GM18511 (cell line): ENCODE results near the gene TMEM208.

ENCODE experiments used
- ATAC-seq: cut with Tn5 transposase; IDR thresholded peaks from one replicate; pipeline ENCODE4 v1.9.1; 2021; ENCODE audit warnings: mild to moderate bottlenecking, moderate library complexity; ENCODE audit not compliant: unreplicated experiment

The TMEM208 gene

GRCh38 chr16:67191411-67191994 lies 35.4 kb upstream of the TMEM208 start:
- ATAC-seq, result peak; percentile 5

DNA sequence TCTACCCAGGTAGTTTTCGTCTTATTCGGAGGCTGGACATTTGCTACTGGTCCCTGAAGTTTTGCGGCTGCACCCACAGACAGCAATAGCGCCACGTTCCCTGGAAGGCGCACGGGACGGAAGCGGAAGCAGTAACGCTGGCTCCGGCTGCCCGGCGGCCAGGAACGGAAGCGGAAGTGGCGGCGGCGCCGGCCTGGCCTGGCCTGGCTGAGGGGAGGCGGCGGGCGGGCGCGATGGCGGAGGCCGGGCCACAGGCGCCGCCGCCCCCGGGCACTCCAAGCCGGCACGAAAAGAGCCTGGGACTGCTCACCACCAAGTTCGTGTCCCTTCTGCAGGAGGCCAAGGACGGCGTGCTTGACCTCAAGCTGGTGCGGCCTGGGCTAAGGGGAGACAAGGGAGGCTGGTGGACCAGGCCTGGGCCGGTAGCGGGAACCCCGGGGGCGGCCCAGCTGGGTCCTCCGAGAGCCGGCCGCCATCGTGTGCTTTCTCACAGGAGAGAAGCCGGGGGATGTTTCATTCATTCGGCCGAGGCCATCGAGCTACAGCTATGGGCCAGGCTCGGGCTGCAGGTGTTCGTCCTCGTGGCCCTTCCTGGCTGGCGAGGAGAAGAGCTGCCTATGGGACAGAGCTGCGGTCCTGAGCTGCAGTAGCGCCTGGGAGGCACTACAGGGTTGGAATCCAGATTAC lies 34.8 kb upstream of the TMEM208 start, which contains the start of gene E2F4:
Gene E2F4, plus strand, starts transcription at position 161 of the 687 bp plus-strand sequence. Its CDS starts 73 bp downstream, at position 234.
- peak; percentile 91 for ATAC-seq

GRCh38 chr16:67192781-67193361 lies 34.1 kb upstream of the TMEM208 start:
- no peak for ATAC-seq

DNA sequence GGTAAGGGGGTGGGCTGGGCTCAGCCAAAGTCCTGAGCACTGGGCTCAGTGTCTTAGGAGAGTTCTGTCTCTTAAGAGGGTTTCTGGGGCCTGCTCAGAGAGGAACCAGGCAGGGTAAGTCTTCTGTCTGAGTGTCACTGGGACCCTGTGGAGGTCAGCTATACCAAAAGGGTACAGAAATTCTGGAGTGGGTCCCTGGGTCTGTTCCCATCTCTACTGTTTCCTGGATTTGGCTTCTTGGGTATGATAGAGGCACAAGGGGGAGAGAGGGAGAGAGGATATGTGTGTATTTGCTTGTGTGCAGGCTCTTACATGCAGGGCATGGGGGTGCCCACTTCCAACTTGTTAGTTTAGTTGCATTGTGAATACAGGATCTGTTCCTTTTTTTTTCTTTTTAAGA lies 33.4 kb upstream of the TMEM208 start:
- no peak for ATAC-seq

DNA sequence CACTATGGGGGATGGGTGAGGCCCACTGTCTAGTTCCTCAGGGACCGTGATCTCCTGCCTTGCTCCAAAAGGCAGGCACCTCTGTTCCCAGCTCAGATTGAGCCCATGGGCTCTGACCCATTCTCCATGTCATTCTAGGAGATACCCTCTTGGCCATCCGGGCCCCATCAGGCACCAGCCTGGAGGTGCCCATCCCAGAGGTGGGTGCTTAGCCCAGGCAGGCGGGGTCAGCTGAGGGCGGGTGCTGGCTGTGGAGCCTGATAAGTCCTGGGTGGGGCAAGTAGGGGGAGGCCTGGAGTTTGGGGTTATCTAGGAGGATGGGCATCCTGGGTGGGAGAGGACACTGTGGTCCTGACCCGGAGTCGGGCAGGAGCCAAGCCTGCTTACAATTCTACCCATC lies 32.7 kb upstream of the TMEM208 start:
- no peak for ATAC-seq

DNA sequence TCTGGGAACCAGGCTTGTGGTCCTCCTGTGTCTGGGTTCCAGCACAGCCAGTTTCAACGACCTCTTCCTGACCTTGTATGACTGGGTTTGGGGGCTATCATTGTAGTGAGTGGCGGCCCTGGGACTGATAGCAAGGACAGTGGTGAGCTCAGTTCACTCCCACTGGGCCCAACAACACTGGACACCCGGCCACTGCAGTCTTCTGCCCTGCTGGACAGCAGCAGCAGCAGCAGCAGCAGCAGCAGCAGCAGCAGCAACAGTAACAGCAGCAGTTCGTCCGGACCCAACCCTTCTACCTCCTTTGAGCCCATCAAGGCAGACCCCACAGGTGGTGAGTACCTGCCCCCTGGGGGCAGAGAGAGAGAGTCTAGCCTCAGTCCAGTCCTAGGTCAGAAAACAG lies 31.3 kb upstream of the TMEM208 start:
- no peak for ATAC-seq

- ATAC-seq, result no peak
Observed at GRCh38 chr16:67196881-67197280, 30.0 kb upstream of the TMEM208 start.

DNA sequence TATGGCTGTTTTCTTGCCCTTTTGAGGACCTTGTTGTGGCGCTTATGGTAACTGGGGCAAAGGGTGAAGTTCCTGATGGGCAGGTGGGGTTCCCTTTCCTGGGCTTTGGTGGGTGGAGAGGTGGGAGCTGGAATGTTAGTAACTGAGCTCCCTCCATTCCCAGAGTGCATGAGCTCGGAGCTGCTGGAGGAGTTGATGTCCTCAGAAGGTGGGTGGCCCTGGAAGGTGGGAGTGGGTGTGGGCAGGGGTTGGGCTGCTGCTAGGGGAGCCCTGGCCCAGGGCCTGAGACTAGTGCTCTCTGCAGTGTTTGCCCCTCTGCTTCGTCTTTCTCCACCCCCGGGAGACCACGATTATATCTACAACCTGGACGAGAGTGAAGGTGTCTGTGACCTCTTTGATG lies 29.2 kb upstream of the TMEM208 start:
- no peak for ATAC-seq

DNA sequence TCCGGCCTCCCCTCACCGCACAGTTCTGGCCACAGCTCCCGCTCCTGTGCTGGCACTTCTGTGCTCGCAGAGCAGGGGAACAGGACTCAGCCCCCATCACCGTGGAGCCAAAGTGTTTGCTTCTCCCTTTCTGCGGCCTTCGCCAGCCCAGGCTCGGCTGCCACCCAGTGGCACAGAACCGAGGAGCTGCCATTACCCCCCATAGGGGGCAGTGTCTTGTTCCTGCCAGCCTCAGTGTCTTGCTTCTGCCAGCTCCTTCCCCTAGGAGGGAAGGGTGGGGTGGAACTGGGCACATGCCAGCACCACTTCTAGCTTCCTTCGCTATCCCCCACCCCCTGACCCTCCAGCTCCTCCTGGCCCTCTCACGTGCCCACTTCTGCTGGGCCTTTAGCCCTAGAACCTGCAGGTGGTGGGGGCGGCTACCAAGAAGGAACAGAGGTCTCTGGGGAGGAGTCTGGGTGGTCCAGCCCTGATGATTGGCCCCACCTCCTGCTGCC lies 28.6 kb upstream of the TMEM208 start:
- ATAC-seq, result no peak

DNA sequence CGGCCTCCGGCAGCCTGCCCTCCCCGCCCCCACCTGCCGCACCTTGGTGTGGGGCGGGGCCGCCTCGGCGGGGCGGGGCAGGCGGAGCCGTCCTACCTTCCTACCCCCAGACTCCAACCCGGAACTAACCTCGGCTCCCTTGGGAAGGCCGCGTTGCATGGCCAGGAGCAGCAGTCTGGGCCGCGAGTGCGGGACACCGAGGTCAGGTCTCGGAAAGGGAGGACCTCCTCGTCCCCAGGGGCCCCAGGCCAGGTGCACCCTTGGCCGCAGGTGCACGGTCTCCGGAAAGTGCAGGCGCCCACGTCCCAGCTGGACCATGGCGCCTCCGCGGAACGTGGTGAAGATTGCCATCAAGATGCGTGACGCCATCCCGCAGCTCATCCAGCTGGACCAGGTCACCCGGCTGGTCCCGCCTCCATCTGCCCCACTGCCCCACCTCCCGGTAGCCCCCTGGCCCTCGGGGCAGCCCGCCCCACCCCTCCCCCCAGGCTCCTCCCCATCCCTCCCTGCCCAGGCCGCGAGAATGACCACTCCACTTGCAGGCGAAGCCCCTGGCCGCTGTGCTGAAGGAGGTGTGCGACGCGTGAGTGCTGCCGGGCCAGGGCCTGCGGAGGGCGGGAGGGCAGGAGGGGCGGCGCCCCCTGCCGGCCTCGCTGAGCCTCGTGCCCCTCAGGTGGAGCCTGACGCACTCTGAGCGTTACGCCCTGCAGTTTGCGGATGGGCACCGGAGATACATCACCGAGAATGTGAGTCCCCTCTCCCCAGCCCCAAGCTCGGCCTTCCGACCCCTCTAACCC lies 27.7 kb upstream of the TMEM208 start, which contains the start of gene ELMO3:
Gene ELMO3, plus strand, starts transcription at position 121 of the 797 bp plus-strand sequence. Its CDS starts 196 bp downstream, at position 317.
- no peak for ATAC-seq

GRCh38 chr16:67199808-67200198 lies 27.1 kb upstream of the TMEM208 start:
- ATAC-seq, result no peak

DNA sequence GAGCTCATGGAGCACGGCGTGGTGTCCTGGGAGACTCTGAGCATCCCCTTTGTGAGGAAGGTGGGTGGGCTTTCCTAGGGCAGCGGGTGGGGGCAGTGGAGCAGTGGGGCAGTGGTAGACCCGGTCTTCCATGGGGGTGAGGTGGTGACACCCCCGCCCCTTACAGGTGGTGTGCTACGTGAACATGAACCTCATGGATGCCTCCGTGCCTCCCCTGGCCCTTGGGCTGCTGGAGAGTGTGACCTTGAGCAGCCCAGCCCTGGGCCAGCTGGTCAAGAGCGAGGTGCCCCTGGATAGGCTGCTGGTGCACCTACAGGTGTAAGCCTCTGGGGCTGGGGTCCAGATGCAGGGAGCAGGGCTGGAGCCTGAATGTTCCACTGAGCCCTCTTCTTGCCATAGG lies 26.4 kb upstream of the TMEM208 start:
- no peak for ATAC-seq

DNA sequence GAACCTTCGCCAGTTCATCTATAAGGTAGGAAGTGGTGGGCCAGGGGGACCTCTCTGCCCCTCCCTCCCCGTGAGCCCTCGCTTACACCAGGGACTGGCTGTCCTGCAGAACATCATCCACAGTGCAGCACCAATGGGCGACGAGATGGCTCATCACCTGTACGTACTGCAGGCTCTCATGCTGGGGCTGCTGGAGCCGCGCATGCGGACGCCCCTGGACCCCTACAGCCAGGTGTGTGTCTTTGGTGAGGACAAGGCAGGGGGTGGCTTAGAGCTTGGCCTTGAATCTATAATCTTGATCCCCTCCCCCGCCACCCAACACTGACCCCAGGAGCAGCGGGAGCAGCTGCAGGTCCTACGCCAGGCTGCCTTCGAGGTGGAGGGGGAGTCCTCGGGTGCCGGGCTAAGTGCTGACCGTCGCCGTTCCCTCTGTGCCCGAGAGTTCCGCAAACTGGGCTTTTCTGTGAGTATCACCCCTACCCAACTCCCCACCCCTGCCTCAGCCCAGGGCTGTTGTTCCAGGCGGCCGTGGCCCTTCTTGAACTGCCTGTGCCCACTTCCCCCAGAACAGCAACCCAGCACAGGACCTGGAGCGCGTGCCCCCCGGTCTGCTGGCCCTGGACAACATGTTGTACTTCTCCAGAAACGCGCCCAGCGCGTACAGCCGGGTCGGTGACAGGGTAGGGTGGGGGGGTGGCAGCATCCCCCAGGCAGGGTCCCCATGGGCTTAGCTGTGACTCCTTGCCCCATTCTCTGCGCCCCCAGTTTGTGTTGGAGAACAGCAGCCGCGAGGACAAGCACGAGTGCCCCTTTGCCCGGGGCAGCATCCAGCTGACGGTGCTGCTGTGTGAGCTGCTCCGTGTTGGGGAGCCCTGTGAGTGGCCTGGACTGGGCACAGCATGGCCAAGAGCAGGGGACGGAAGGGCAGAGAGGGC lies 25.3 kb upstream of the TMEM208 start:
- no peak for ATAC-seq

GRCh38 chr16:67202426-67202825 lies 24.5 kb upstream of the TMEM208 start:
- no peak for ATAC-seq

DNA sequence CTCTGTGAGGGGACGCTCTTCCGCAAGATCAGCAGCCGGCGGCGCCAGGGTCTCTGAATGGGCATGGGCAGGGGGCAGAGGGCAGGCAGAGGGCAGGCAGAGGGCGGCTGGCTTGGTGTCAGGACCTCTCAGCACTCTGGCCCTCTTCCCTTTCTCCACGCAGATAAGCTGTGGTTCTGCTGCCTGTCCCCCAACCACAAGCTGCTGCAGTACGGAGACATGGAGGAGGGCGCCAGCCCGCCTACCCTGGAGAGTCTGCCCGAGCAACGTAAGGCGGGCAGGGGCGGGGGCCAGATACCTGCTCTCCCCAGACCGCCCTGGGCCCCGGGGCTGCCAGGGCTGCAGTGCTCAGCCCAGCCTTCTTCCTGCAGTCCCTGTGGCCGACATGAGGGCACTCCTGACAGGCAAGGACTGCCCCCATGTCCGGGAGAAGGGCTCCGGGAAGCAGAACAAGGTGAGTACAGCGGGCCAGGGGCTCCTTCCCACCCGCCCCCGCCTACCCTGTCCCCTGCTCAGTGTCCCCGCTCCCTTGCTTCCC lies 23.9 kb upstream of the TMEM208 start:
- ATAC-seq, result no peak

DNA sequence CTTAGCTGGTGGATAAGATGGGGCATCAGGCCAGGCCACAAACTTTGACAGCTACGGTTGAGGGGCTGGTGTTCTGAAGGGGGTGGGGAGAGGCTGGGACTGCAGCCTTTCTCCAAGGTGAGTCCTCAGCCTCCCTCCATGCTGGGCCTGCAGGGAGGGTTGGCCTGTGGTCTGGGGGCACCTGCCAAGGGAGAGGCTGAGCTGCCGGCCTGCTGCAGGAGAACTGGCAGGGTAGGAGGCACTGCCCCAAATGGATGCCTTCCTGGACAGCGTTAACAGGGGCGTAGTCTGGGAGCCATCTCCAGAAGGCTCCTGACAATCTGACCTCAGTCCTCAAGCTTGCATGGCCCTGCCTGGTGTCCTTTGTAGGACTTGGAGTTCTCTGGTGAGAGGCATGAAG lies 22.9 kb upstream of the TMEM208 start:
- ATAC-seq, result no peak

- ATAC-seq, result no peak
Observed at GRCh38 chr16:67206129-67206837, 20.6 kb upstream of the TMEM208 start.

DNA sequence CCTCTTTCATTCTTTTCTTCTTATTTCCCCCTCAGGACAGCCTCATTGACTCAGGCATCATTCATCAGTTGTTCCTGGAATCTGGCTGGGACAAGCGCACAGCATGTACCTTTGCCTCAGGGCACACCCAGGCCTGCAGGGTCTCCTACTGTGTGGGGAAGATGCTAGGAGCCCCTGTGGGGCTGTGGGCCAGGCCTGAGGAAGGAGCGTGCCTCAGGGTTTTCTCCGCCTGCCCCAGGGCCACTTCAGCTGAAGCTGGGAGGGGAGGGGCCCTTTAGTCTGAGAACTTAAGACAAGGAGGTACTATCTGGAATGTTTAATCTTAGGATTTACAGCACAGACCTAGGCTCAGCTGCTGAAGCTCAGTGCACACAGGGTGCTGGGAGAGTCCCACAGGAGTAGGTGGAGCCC lies 20.1 kb upstream of the TMEM208 start:
- no peak for ATAC-seq
